NCI-H526 (cell line): ENCODE results near the gene ABR.
"Not testable (repeated sequence)": the region's sequence is repeated elsewhere in the genome, so short reads cannot be mapped to it uniquely, and the experiment has no call there.

Source experiments
- DNase-seq, 2 experiments: peaks; one replicate each; lab custom pipeline; 2025; lab: John Stamatoyannopoulos, UW

ABR gene

GRCh38 chr17:1147664-1148063, 32.1 kb downstream of the ABR start:
- peak; percentile 61 to 85 for DNase-seq

- no peak for DNase-seq
Measured at GRCh38 chr17:1146561-1147265, 33.1 kb downstream of the ABR start.

DNA sequence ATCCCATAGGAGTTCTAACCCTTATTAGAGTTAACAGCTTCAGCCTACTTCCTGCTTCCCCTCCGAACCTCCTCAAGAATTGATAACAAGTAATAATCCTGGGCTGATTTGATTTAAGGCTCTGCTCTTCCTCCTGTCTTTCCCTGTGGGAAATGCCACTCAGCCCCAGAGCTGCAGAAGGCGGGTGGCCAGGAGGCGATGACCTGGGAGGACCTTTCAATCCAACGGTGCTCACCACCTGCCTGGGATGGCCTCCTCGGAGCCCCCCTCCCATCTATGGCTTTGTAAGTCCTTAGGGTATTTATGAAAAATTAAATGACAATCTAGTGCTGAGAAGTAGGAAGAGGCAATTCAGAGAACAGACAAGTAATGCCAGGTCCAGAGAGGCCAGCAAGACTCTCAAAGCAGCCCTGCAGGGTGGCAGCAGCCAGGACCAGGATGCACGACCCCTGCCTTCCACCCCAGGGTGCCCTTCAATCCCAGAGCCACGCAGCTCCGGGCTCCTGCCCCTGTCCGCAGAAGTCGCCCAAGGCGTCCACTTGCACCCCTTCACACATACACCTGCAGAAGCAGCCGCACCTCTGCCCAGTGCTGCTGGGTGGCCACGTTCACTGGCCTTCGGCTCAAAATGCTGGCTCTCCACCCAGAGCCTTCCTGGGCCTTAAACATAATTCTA, 34.3 kb downstream of the ABR start:
- DNase-seq, result no peak

GRCh38 chr17:1144162-1144561, 35.6 kb downstream of the ABR start:
- no peak for DNase-seq

DNA sequence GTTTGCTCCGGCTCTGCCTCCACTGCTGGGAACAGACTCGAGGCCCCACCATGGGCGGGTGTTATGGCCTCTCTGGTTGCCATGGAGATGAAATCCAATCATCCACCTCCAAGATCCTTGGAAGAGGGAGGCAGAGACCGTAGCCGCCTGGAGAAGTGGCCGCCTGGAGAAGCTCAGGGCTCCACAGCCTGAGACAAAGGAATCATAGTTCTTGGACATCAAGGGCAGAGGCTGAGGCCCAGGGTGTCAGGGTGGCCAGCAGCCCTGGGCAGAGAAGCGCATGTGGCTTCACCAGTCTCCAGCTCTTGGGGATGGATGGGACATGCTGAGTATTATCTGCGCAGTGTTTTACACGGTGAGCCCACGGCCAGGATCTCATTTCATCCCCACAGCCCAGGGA, 36.2 kb downstream of the ABR start:
- DNase-seq, result peak in 1 of 2 experiments; percentile 25

- DNase-seq, result no peak
Measured at GRCh38 chr17:1142561-1142971, 37.2 kb downstream of the ABR start.

- DNase-seq, result peak; percentile 58 to 88
Measured at GRCh38 chr17:1137465-1137894, 42.3 kb downstream of the ABR start.

GRCh38 chr17:1136748-1137147, 43.0 kb downstream of the ABR start:
- DNase-seq, result no peak

DNA sequence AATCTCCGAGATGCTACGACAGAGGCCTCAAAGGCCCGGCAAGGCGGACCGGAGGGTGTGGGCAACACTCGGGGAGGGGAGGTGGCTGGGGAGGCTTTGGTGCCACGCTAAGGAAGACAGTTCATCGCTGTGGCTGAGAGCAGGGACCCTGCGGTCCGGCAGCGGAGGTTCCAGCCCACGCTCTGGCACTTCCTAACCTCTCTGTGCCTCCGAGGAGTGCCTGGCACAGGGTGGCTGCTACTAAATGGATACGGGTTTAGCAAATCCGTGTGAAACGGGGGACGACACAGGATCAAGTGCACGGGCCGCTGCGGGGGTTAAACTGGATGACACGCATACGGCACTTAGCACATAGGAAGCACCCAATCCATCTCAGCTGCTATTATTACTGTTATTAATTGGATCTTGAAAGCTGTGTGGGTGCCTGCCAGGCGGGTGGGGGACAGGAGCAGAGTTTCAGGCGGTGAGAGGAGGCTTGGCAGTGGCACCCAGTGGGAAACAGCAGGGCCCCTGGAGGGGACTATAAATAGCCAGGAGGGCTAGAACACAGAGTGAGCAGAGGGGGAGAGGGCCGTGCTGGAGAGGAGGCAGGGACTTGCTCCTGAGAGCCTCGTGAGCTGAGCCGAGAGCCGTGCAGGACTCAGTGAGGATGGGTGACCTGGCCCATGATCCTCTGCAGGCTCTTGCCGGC, 45.0 kb downstream of the ABR start:
- no peak for DNase-seq

DNA sequence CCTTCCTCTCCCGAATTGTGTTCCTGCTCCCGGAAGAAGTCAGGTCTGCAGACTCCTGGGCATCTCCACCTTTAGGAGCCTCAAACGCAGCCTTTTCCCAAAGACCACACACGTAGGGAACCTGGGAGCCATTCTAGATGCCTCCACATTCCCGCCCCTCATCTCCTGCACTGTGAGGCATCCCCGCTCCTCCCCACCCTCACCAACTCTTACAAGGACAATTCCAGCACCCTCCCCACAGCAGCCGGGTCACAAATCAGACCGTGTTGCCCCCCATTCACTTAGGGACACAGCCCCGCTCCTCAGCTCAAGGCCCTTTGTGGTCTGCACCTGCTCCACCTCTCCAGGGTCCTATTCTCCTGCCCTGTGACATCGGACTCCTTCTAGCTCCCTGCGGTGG, 49.6 kb downstream of the ABR start:
- no peak for DNase-seq

DNA sequence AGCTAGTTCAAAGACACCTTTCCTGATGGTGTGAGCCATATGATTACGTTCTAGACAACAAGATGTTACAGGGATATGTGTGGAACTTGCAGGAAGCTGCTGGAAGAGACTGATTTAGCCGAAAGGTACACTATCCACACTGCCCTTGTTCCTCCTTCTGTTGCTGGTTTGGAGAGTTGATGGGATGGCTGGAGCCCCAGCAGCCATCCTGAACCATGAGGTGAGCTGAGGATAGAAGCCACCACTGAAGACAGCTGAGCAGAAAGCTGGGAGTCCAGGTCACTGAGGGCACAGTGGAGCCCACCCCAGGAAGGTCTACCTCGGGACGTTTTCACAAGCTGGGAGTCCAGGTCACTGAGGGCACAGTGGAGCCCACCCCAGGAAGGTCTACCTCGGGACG, 51.3 kb downstream of the ABR start:
- DNase-seq, result not testable (repeated sequence)

- no peak for DNase-seq
Measured at GRCh38 chr17:1126801-1127550, 52.8 kb downstream of the ABR start.

DNA sequence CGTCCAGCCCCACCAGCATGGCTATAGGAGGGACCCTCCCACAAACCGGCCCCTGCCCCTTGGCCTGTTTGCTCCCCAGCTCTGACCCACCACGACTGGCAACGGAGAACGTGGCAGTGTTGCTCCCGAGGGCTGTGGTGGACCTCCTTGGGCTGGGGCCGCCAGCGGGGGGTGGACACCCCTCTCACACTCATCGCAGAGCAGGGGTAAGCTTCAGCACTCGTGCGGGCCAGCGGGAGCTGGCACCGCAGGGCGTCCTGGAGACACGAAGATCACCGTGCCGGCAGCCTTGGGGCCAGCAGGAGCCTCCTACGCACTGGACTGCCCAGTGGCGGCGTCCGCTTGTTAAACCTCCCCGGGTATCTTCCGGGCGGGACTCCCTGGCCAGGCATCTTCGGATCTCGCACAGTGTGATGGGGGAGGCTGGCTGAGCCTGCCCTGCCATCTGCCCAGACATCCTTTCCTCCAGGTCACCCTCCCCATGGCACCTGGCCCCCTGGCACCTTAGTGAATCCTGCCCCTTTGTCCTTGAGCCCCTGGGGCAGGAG, 53.5 kb downstream of the ABR start:
- no peak for DNase-seq

- no peak for DNase-seq
Measured at GRCh38 chr17:1125788-1126145, 54.0 kb downstream of the ABR start.

DNA sequence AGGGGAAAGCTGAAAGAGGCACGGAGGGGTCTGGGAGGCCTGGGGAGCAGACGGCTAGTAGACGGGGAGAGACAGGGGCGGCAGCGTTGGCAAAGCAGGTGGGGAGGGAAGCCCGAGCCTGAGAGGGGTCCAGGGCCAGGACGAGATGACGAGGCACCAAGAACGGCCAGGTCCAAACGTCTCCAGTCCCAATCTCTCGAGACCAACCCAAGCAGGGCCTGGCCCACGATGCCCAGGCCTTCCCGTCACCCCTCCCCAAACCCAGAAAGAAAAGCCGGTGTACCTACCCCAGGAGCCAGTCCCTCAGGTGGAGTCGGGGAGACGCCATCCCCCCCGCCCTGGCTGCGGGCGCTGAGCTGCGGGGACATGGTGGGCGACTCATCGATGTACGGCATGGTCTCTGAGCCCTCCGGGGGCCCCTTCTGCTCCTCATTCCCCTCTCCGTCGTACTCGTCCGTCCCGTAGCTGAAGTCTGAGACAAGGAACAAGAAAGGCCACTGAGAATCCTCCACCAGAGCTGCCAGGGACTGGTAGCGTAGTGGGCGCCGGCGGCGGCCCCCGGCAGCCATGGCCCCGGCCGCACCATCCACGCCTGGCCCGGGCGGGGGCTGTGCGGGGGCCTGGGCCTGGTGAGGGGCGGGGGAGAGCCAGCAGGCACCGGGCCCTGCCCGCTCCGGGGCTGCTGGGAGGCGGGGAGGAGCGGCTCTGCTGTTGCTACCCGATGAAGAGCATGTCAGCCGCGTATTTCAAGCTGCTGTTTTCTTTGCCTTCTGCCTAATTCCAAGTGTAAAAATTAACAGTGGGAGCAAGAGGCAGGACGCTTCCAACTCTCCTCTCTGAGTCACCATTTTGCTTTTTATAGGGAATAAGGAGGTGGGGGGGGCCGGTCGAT, 54.6 kb downstream of the ABR start:
- no peak for DNase-seq

- peak; percentile 42 to 76 for DNase-seq
Measured at GRCh38 chr17:1123921-1124715, 55.7 kb downstream of the ABR start.

- DNase-seq, result peak in 1 of 2 experiments; percentile 61
Measured at GRCh38 chr17:1123393-1123831, 56.4 kb downstream of the ABR start.

- DNase-seq, result peak in 1 of 2 experiments; percentile 71
Measured at GRCh38 chr17:1122533-1123392, 57.0 kb downstream of the ABR start.

GRCh38 chr17:1121442-1121817, 58.4 kb downstream of the ABR start:
- not testable (repeated sequence) for DNase-seq
